ENCODE data around the gene SNAPC4.
"Not testable (repeated sequence)": the region's sequence is repeated elsewhere in the genome, so short reads cannot be mapped to it uniquely, and the experiment has no call there.

Gene SNAPC4

DNA sequence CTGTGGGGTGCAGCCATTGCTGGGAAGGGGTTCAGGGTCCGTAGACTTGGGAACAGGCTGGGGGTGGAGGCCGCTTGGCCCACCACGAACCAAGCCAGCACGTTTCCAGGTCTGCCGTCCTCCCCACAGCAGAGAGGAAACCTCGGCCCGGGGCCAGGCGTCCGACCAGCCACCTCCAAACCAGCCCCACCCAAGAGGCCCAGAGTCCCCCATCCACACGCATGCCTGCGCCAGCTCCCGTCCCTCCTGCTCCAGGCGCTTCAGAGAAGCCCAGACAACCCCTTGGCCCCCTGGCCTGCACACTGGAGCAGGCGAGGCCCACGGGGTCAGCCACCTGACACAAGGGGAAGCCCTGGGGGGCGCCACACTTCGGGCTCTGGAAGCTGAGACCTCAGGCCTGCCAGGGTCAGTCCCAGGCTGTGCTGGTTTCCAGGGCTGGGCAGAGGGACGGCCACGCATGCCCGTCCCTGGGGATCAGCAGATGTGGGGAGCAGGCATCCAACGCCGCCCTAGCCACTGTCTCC, 42.7 kb downstream of the SNAPC4 start:
- DNase-seq (ENCODE audit: low read depth) = no peak

DNA sequence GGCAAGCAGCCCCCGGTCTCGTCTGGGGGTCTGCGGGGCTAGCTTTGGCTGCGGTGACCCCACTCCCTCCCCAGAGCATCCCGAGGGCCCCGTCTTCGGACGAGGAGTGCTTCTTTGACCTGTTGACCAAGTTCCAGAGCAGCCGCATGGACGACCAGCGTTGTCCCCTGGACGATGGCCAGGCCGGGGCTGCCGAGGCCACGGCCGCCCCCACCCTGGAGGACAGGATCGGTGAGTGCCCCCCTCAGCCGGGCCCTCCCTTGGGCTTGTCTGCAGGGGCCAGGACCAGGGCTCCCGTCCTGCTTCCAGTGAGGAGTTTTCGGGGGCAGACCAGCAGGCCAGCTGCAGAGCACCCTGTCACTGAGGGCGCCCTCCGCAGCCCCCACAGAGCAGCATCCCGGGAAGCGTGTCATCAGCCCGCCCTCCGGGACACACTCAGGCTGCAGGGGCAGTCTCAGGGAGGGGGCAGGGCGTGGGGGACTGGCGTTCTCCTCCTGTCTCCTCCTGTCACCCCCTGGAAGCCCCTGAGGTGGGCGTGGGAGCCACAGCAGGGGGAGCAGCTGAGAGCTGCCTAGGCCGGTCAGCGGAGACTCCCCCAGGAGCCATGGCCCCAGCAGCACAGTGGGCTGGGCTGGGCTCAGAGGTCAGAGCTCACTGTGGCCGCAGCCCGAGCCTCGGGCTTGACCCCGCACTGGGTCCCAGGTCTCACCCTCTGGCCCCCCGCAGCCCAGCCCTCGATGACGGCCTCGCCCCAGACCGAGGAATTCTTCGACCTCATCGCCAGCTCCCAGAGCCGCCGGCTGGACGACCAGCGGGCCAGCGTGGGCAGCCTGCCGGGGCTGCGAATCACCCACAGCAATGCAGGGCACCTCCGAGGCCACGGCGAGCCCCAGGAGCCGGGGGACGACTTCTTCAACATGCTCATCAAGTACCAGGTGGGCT, 44.1 kb downstream of the SNAPC4 start:
- no peak for DNase-seq (ENCODE audit: low read depth)

DNA sequence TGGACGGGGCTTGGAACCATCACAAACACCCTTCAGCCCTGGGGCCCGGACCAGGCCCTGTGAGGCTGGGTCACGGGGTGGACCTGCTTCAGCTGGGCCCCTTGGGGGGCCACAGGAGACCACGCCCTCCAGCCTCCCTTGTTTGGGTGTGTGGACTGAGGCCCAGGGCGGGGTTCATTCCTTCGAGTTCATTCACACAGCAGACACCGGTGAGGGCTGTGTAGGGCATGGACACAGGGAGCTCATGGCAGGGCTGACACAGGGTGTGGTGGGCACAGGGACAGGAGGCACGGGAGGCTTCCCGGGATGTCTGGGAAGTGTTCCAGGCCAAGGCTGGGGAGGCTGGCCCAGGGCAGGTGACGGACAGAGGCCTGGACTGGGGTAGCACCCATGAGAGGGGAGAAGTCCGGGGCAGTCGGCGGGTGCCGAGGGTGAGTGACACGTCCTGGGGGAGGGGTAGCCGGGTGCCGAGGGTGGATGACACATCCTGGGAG, 45.3 kb downstream of the SNAPC4 start:
- DNase-seq (ENCODE audit: low read depth) = no peak

DNA sequence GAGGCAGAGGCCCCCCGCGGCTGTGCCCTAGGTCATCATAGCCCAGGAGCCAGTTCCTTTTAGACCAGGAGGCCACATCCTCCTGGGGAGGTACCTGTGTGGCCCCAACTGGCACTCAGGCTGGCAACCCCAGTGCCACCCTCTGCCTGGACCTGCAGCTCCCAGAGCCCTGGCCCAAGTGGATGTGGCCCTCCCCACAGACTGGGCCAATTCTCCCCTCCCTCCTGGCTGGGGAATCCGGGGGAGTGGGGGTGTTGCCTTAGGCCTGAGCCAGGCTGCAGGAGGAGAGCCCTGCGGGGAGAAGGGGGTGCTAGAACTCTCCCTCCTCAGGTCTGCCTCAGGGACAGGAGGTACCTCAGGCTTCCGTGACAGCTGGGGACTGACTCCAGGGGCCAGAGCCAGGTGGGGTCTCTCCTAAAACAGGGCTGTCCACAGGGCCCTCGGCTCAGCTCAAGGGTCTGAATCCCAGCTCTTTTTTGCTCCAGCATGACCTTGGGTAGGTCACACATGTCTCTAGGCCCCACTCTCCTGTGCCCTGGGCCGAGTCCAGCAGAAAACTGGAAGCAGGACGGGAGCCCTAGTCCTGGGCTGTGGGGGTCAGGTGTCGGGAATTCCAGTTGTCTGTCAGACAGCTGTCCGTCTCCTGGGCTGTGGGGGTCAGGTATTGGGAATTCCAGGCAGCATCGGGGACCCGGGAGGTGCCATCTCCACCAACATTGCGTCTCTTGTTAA, 46.0 kb downstream of the SNAPC4 start:
- no peak for DNase-seq (ENCODE audit: low read depth)

DNA sequence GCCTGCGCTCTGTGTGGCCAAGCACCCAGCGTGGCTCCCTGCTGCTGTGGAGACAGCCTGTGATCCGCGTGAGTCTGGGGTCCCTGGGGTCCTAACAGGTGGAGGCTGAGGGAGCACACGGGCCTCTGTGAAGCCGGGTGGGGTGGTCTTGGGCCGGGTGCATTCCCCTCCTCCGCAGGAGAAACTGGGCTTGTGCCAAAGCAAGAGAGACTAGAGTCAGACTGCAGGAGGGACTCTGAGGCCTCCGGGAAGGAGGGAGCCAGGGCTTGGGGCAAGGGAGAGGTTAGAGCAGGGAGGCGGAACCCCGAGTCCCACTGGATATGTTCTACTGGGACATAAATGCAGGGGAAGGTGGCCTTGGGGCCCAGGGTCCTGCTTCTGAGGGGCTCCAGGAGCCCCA, 46.9 kb downstream of the SNAPC4 start:
- no peak for DNase-seq (ENCODE audit: low read depth)

DNA sequence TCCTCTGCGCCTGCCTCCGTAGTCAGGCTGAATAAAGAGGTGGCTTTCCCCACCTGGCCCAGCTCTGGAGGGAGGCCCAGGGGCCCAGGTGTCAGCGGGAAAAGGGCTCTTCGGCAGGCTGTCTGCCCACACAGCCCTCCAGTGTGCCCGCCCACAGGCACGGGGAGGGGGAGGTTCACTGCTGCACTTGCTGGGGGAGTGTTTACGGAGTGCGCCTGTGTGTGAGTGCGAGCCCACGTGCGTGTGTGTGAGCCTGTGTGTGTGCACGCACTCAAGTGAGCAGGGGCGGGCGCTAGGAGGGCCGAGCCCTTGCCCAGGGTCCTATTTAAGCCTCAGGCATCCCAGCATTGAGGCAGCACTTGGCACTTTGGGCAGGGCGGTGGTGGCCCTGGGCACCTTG, 47.3 kb downstream of the SNAPC4 start:
- DNase-seq (ENCODE audit: low read depth) = no peak

DNA sequence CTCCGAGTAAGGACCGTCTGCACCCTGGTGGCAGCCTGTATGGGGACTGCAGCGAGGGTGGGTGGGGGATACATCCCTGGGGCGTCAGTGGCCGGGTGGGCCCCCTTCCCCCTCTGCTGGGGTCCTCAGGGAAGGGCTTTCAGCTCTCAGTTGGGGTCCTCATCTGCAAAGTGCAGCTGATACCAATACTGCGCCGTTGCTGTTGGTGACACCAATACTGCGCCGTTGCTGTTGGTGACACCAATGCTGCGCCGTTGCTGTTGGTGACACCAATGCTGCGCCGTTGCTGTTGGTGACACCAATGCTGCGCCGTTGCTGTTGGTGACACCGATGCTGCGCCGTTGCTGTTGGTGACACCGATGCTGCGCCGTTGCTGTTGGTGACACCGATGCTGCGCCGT, 48.1 kb downstream of the SNAPC4 start:
- DNase-seq (ENCODE audit: low read depth) = not testable (repeated sequence)

DNA sequence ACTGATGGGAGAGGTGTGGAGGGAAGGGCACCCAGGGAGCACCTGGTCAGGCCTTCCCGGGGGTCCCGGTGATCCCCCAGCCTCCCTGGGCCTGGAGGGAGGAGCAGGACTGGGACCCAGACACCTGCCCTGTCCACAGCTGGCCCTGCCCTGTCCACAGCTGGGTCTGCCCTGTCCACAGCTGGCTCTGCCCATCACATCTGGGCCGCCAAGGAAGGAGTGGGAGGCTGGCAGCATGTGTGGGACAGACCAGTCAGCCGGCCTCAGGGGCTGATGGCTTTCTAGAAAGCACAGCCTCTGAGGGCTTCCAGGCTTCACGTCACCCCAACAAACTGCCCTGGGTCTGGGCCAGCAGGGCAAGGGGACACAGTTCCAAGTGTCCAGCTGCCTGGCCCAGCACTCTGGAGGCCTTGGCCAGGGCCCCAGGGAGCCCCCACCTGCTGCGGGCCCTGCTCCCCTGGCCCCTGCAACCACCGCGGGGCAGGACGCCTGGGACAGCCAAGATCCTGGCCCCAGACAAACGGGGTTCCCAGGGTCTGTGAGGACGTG, 48.6 kb downstream of the SNAPC4 start:
- DNase-seq (ENCODE audit: low read depth) = no peak

All from HS-5 (cell line).